Measurements from ENCODE around the gene CRTAC1. TPM values are rescaled to one million over a fixed set of nuclear protein-coding genes. Genes with fewer than 3 reads are reported as not detected.

CRTAC1 gene
- total and polyA plus RNA-seq, 10 of the 15 experiments (the other 5 are each of a cell fraction or from before 2014, with no cell fraction given), result 0.10 TPM; not detected in 9

GRCh38 chr10:98030991-98031431, 590 bp upstream of the CRTAC1 start (continued):
- TF ChIP-seq MYB (IDR thresholded peaks at IDR 0.05; ENCODE audit: borderline replicate concordance, low read depth, low read length) (no peak), ZNF592 (IDR thresholded peaks at IDR 0.05) (no peak), PKNOX1 (IDR thresholded peaks at IDR 0.05) (no peak), BMI1 (IDR thresholded peaks at IDR 0.05; ENCODE audit: borderline replicate concordance) (no peak), IKZF1 (conservative IDR thresholded peaks at IDR 0.05) (no peak), TBL1XR1 (IDR thresholded peaks at IDR 0.05; ENCODE audit: low read depth, low read length) (no peak), USF1 (IDR thresholded peaks at IDR 0.05; ENCODE audit: borderline replicate concordance, extremely low read length, insufficient read depth, low read depth, low read length) (no peak)

Data from GM12878 (cell line).